ENCODE results near the gene TRNAU1AP.
"Not testable (repeated sequence)": the region's sequence is repeated elsewhere in the genome, so short reads cannot be mapped to it uniquely, and the experiment has no call there.

Gene TRNAU1AP

DNA sequence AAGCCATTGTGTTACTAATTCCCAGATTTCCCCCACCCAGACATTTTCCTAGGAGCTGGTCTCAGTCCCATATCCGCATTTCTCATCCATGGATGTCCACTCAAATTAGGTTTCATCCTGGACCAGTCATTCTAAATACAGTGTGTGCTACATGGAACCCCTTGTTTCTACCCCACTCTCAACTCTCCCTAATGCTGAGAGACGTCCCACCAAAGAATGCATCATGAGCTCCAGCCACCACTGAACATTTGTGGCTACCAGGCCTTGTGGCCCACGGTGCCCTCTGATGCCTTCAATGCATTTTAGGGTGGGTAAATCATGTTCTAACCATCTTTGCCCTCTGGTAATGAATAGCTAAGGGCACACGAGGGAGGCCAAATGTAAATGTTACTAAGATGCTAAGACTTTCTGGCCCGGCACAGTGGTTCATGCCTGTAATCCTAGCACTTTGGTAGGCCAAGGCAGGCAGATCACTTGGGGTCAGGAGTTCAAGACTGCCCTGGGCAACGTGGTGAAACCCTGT lies 25.9 kb downstream of the TRNAU1AP start:
- no peak for DNase-seq

DNA sequence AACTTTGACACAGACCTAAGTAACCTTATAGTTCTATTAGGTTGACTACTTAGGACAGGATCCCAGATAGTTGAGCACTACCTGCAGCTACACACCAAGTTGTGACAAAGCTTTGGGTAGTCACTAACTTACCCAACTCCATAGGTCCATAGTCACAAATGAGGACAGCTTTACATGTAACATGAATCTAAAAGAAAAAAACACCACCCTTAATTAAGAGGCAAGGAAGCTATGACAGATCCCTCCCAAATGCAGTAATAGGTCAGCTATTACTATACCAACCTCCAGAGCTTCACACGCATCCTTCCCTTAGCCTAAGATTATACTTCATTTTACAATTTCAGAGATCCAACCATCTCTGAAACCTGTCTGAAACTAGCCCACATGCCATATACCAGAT lies 26.5 kb downstream of the TRNAU1AP start:
- DNase-seq: no peak

DNA sequence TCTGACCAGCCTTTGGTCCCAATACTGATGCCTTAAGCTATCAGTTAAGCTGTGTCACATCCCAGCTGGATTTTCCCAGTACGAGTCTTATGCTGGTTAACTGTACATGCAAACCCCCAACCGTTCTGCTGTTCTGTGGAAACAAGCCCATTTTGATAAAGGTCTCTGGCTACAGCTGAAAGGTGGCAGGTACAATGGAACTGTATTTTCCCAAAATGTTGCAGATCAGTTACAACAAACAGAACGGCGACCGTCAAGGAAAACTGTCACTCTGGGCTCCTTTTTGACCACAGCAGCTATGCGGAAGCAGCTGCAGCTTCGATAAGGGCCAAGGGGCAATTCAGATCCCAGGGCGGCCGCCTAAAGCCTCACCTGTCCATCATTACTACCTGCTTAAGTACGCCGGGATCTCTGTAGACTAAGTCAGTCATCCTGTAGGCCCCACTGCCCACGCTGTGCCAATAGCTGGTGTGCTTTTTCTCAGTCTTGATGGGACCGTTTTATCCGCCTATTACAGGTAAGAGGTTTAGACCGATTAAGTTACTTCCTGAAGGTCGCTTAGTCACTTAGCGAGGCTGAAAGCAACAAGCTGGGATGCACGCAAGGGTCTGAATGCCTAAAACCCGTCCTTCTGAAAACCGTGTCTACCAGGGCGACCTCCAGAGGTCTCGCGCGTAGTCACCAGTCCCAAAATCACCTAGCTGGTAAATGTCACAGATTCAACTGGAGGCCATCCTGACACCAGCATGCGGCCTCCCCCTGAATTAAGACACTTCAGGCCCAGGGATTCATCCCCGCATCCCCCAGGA lies 28.0 kb downstream of the TRNAU1AP start:
- DNase-seq: peak; percentile 72

DNA sequence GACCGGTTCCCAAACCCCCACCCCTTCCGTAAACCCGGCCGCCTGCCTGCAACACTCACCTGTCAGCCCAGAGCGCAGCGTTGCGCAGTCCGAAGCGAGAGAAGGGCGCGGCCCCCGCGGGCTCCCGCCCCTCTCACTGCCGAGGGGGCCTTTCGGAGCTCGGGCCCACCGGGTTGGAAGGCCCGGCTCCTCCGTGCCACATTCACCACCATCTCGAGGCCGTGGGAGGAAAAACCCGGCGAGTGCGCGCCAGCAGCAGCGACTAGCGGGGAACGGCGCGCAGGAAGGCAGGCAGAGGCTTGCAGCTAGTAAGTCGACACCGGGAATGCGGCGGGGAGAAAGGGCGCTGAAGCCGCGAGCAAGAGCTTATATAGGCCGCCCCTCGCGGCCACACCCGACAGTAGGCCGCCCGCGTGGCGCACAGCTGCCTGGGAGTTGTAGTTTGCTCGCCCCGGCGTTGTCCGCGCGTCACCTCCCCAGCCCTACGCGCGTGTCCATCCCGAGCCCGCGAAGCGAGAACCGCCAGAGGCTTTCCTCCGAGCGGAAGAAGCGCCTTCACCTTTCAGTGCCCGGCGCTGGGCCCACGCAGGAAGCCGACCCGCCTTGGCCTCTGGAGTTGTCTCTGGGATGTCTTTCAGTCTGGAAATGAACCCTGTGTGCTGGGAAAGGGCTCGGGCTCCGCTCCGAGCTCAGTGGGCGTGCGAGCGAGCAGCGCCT lies 28.8 kb downstream of the TRNAU1AP start:
- peak; percentile 94 for DNase-seq

DNA sequence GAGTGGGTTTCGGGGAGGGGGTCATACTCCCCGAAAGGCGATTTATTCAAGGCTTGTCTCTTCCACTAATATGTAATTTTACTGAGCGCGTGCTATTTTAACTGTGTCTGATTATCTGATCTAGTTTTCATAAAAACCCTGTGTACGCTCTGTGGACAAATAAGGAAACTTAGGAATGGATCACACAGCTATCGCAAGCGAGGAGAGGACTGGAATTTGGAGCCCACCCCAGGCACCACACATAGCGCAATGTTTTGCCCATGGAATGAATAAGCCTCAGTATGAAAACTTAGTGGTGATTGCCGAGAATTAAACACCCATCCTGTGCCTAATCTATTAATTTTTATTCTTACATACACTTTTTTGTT lies 29.3 kb downstream of the TRNAU1AP start:
- DNase-seq: no peak

DNA sequence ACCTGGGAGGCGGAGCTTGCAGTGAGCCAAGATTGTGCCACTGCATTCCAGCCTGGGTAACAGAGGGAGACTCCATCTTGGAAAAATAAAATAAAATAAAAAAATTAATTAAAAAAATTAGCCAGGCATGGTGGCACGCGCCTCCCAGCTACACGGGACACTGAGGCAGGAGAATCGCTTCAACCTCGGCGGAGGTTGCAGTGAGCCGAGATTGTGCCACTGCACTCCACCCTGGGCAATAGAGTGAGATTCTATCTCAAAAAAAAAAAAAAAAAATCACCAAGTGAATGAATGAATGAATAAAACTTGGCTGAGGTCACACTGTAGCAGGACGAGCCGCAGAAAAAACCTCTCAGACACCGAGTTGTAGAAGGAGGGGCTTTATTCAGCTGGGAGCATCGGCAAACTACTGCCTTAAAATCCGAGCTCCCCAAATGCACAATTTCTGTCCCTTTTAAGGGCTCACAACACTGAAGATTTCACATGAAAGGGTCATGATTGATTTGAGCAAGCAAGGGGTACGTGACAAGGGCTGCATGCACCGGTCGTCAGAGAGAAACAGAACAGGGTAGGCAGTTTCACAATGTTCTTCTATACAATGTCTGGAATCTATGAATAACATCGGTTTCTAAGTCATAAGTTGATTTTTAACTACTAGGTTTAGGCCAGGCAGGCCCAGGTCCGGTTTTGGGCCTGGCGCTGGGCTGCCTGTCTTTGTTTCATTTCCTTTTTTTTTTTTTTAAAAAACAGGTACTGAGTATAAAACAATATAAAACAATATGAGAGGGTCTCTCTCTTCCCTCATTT lies 33.9 kb downstream of the TRNAU1AP start:
- DNase-seq: not testable (repeated sequence)

DNA sequence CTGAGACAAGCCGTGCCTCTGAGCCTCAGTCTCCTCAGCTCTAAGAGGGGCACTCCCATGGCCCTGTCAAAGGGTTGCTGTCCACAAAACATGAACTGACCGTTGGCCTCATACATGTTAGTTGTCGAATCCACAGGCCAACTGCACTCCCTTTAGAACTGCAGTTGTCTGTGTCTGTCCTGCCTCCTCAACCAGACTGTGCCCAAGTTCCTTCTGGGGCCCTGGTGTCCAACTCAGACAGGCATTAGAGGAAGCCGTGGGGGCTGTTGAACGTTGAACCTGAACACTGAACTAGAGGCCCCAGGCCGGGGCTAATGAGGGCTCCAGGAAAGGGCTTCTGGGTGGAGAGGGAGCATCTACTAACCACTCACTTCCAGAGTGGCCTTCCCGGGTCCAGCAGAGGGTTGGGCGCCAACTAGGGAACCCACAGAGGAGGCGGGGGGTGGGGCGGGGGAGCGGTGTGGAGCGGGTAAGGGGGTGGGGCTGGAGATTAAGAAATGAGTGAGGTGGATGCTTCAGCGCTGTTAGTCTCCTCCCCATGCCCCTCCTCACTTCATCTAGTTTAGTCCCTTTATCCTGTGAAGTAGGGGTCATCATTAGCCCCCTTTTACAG lies 38.9 kb downstream of the TRNAU1AP start, which contains the start of gene RAB42:
Gene RAB42 (plus strand): TSS at position 558 of the 613 bp plus-strand sequence. CDS start 247 bp downstream, outside the sequence.
- no peak for DNase-seq

DNA sequence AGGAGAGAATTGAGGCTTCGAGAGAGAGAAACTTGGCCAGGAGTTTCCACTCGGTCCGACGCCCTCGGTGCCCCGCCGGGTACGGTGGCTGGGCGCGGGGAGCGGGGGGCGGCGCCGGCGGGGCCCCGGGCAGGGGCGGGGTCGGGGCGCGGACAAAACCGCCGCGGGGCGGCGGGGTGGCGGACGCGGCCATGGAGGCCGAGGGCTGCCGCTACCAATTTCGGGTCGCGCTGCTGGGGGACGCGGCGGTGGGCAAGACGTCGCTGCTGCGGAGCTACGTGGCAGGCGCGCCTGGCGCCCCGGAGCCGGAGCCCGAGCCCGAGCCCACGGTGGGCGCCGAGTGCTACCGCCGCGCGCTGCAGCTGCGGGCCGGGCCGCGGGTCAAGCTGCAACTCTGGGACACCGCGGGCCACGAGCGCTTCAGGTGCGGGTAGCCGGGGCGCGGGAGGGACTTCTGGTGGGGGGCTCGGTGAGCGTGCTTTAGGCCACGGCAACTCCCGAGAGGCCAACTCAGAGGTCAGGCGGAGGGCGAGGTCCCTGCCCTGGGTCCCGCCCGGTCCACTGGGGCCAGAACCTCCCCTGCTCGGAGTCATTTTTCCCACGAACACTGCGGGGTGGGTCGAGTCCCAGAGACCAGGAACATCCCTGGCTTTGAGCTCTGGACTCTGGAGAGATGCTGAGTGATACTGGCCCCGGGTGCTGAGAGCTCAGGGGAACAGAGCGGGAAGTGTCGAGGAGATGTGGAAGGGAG lies 39.6 kb downstream of the TRNAU1AP start:
- DNase-seq: no peak

DNA sequence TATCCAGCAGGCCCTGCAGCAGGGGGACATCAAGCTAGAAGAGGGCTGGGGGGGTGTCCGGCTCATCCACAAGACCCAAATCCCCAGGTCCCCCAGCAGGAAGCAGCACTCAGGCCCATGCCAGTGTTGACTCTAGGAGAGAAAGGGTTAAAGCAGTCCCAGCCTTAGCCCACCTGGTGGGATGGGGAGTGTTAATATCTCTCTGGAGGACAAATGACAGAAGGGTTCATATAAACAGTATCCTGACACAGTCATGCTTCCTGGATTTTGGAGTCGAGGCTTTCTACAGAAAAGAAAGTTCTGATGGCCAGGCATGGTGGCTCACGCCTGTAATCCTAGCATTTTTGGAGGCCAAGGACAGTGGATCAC lies 41.1 kb downstream of the TRNAU1AP start:
- not testable (repeated sequence) for DNase-seq

DNA sequence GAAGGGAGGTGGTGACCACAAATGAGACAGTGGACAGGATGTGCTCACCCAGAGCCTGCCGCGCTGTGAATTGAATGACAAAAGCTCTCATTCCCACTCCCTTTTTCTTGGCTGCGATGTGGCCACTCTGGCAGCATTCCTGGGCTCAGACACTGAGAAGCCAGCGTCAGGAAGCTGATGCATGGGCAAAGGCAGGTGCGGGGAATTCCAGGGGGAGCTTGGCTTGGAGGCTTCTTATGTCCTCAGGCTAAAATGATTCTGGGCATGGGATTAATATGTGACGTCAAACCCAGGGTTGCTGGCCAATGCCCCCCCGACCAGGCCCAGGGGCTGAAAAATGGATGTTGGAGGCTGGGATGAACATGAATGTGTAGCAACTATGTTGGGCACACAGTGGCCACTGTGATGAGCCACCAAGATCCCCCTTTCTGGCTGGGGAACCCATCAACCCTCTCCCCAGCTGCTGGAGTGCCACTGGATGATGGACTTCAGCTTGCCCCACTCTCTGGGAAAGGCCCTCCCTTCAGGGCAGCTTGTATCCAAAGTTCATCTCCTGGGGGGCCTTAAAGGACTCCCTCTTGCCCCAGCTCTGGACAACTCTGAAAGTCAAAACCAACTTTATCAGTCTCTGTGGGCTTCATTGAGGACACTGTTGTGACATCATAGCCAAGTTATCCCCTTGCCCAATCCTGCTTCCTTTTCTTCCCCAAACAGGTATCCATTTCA lies 42.0 kb downstream of the TRNAU1AP start:
- not testable (repeated sequence) for DNase-seq

DNA sequence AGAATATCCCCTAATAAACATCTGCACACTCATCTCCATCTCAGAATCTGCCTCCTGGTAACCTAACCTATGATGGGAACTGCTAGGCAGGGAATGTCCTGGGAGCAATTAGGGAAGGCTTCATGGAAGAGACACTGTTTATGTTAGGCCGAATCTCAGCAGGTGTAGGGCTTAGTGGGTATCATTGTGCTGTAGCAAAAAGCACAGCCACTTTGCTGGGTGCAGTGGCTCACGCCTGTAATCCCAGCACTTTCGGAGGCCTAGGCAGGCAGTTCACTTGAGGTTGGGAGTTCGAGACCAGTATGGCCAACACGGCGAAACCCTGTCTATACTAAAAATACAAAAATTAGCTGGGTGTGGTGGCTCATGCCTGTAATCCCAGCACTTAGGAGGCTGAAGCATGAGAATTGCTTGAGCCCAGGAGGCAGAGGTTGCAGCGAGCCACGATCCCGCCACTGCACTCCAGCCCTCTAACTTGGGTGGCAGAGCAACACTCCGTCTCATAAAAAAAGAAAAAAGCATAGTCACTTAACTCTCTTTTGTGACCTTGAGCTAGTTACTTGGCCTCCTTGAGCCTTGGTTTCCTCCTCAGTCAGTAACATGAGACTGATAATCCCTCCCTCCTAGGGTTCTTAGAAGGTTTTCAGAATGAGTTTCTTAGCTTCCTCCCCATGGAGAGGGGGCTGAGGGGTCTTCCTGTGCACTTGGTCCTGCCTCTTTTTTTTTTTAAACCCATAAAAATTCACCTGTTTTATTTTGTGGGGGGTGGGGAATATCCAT lies 42.7 kb downstream of the TRNAU1AP start:
- DNase-seq: no peak

DNA sequence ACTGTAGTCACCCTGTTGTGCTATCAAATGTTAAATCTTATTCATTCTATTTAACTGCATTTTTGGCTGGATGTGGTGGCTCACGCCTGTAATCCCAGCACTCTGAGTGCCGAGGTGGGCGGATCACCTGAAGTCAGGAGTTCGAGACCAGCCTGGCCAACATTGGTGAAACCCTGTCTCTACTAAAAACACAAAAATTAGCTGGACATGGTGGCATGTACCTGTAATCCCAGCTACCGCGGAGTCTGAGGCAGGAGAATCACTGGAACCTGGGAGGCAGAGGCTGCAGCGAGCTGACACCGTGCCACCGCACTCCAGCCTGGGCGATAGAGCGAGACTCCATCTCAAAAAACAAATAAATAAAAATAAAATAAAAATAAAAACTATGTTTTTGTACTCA lies 43.4 kb downstream of the TRNAU1AP start:
- DNase-seq: not testable (repeated sequence)

DNA sequence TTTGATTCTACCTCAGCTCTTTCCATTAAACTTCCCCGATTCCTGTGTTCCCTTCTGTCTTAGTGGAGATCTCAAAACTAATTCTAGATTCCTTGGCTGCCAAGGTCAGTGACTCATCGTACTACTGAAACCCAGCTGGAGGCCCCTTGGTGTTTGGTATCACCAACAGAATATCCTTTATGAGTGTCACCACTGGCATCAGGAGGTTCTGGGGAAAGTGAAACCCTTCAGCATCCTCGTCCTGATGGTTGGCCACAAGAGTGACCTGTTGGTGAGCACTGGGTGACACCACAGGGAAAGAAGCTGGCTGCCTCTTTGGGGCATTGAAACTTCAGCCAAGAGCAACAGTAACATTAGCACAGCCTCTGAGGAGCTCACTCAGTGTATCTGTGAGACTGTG lies 48.8 kb downstream of the TRNAU1AP start:
- DNase-seq: no peak

DNA sequence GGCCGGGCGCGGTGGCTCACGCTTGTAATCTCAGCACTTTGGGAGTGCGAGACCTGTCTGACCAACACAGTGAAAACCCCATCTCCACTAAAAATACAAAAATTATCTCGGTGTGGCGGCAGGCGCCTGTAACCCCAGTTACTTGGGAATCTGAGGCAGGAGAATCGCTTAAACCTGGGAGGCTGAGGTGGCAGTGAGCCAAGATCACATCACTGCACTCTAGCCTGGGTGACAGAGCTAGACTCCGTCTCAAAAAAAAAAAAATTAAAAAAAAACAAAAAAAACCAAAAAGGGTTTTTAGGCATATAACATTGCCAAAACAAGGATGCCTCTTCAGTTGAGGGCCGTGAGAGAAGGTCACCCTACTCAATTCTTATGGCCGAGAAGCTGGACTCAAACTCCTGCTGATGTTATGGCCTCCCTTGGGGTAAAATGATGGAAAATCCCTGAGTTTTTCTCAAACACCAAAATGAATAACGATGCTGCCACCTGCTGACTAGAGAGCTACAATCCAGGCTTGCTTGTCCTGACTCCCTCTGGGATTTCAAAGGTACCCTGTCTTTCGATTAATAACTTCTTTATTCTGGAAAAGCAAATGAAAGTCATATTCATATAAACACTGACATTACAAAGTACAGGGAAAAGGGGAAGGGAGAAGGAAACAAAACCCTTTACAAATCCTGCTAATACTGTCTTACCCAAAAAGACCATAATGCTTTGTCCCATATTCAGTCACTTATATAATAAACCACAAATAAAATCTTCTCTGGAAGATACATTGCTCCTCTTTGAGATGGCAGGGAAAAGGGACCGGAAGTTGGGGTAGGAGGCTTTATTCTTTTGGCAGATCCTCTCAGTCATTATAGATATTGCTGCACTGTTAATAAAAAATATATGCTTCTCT lies 49.9 kb downstream of the TRNAU1AP start:
- DNase-seq: peak; percentile 40

DNA sequence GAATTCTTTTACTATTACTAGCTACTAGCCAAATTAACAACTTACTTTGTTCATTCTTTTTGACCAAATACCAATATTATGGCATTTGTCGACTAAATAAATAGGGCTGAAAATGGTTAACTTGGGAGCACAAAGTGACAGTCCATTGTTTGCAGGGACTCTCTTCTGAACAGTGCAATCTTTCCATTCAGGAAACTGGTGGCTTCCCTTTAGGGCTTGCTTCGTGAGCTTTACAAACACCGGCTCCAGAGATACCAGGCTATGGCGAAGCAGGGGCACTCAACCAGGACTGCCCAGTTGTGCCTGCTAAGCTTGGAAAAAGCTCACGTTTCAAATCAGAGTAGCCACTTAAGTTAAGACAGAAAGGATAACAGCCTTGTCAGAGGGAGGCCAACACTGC lies 51.5 kb downstream of the TRNAU1AP start:
- no peak for DNase-seq

DNA sequence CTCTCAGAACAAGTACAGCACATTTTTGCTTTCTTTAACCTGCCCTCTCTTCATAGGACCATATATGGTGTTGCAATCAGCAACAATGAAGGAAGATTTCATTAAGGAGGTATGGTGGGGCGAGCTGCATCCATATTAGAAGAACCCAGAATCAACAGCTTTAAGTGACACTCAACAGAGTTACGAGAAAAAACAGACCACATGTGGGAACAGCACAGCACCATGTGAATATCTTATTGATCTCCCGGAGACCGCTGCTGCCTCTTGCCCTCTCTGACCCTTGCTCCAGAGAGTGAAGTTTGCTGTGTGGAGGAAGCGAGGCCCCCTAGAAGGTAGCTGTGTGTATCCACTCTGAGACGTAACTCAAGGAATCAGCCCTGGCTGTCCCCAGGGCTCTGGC lies 52.1 kb downstream of the TRNAU1AP start:
- no peak for DNase-seq

DNA sequence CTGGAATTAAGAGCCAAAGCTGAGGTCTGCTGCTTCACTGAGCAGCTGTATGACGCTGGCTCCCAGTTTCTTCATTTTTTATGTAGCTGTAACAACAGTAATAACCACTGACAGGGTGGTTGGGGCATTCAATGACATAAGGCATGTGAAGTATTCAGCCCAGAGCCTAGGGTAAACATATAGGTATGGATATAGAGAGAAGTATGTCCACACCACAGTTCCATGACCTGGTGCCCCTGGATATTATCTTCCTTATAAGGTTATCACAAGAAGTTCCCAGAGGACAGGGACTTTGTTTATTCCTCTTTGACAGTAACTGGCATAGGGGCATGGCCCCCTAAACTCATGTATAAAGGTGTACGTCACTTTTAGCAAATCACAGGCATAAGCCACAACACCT lies 53.9 kb downstream of the TRNAU1AP start:
- DNase-seq: no peak

DNA sequence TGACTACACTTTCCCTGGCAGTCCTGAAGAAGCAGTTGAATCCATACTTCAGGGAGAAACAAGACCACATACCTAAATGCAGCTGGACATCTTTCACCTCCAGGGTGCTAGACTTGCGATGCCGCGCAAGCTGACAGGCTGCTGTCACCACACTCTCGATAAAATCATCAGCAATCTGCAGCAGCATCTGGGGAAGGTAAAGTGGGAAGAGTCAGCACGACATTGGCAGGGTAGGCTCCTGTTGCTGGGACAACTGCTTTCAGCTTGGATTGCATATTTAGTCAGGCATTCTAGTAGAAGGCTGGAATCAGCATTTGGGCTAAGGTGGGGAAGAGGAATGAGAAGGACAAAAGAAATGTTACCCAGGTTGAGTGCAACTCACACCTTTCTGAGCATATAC lies 60.3 kb downstream of the TRNAU1AP start:
- DNase-seq: no peak

Measured in DMS79 treated with DMSO at 0.1 percent for 48 hours (cell line).